GM19238 (cell line): ENCODE measurements around the gene CTR9.
"Not testable (repeated sequence)": the region's sequence is repeated elsewhere in the genome, so short reads cannot be mapped to it uniquely, and the experiment has no call there.

Source experiments
- DNase-seq: peaks from one replicate; pipeline ENCODE4 v3.0.0; 2011; ENCODE audit warnings: low spot score; ENCODE audit not compliant: insufficient read length

CTR9 gene

GRCh38 chr11:10822491-10822890, 71.4 kb downstream of the CTR9 start:
- not testable (repeated sequence) for DNase-seq

GRCh38 chr11:10823152-10823579, 72.1 kb downstream of the CTR9 start:
- no peak for DNase-seq

DNA sequence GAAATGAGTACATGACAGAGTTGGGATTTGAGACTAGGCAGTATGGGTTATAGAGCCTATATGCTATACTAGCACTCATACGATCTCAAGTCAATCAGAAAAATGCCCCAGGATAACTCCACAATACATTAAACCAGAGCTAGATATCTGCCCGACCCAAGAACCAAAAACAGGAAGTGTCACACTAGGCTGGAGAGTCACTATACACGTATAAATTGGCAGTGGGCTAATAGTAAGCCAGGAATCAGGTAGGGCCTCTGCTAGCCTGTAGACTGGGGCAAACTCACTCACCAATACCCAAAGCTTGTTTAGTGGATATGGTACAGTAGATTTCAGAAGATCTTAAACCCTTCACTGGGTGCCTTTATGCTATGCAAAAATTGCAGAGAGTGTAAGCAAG, 73.8 kb downstream of the CTR9 start:
- no peak for DNase-seq

DNA sequence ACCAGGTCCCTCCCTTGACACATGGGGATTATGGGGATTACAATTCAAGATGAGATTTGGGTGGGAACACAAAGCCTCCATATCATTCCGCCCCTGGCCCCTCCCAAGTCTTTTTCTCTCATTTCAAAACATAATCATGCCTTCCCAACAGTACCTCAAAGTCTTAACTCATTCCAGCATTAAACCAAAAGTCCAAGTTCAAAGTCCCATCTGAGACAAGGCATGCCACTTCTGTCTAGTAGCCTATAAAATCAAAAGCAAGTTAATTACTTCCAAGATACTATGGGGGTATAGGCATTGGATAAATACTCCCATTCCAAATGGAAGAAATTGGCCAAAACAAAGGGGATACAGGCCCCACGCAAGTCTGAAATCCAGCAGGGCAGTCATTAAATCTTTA, 77.4 kb downstream of the CTR9 start:
- no peak for DNase-seq

- no peak for DNase-seq
Observed at GRCh38 chr11:10829139-10829538, 78.1 kb downstream of the CTR9 start.
